Stimulated activated CD4-positive, alpha-beta T cell treated with anti-CD3 and anti-CD28 coated beads, Interleukin-2, amount 100 ng/mL, for 4 hours (primary cell): ENCODE data around the gene MSX2.

Source experiments
- DNase-seq: peaks from one replicate; pipeline ENCODE4 v3.0.0-alpha.2; 2020; ENCODE audit warnings: low read depth

Gene MSX2

GRCh38 chr5:174718880-174719610, 5.3 kb upstream of the MSX2 start:
- no peak for DNase-seq

- no peak for DNase-seq
Observed at GRCh38 chr5:174719793-174720611, 4.4 kb upstream of the MSX2 start.

GRCh38 chr5:174720612-174721529, 3.5 kb upstream of the MSX2 start:
- DNase-seq = no peak

- no peak for DNase-seq
Observed at GRCh38 chr5:174721530-174722432, 2.6 kb upstream of the MSX2 start.

GRCh38 chr5:174722500-174722899, 1.9 kb upstream of the MSX2 start:
- no peak for DNase-seq

GRCh38 chr5:174723315-174723978, 935 bp upstream of the MSX2 start:
- no peak for DNase-seq

- DNase-seq = no peak
Observed at GRCh38 chr5:174723979-174724483, 351 bp upstream of the MSX2 start.

GRCh38 chr5:174725261-174725990, 1.0 kb downstream of the MSX2 start:
- no peak for DNase-seq

- no peak for DNase-seq
Observed at GRCh38 chr5:174725991-174726601, 1.7 kb downstream of the MSX2 start.

GRCh38 chr5:174726916-174727793, 2.8 kb downstream of the MSX2 start:
- DNase-seq = no peak

GRCh38 chr5:174727794-174728680, 3.7 kb downstream of the MSX2 start:
- no peak for DNase-seq

- DNase-seq = no peak
Observed at GRCh38 chr5:174729075-174729680, 4.8 kb downstream of the MSX2 start.

- no peak for DNase-seq
Observed at GRCh38 chr5:174731214-174732035, 7.0 kb downstream of the MSX2 start.

GRCh38 chr5:174732036-174733020, 7.9 kb downstream of the MSX2 start:
- no peak for DNase-seq
